ENCODE data around the gene HECTD3. TPM values are rescaled to one million over a fixed set of nuclear protein-coding genes. Genes with fewer than 3 reads are reported as not detected.

Gene HECTD3
- total RNA-seq, 1 experiment from 2014 or later, result 25.5 TPM

- no peaks in the 10 kb centered on the region for H3K9me2 ChIP-seq (ENCODE audit: insufficient read depth)
- RAD21 ChIA-PET (ENCODE audit: low non-redundant PET in 1 of 2, low total read pairs in 2 of 2, uncharacterized antibody in 2 of 2, unreplicated experiment in 2 of 2), result interaction anchor here (0.6 to 2.5 kb wide), 6 partner anchors 24 to 293 kb away, joined by 3 to 9 read pairs (median 7); partner anchors contain the start of gene EIF2B3 (in 1 of the 2)
- no peaks in the 10 kb centered on the region for H3K27me3 ChIP-seq (ENCODE audit: insufficient read depth, low read length)
- TSS peak; percentile 39 for BruUV-seq (replicated peaks)
- ATAC-seq (peak; percentile 31), DNase-seq (ENCODE audit: low read depth, low spot score) (no peak)
- H3K4me3 ChIP-seq (replicated peaks in 1 of 2; ENCODE audit: low read depth in 1 of 2, low read length in 2 of 2), result peak overlapping the region; percentile 74 to 75
- POLR2A ChIA-PET, result interaction anchor here (0.6 to 5.4 kb wide), 10 partner anchors 24 to 573 kb away, joined by 3 to 35 read pairs (median 8); partner anchors contain the start of genes CCDC163, DYNLT4, EIF2B3 and MMACHC
- peak overlapping the region; percentile 65 for H3K27ac ChIP-seq (ENCODE audit: low read depth, low read length)
- no peaks in the 10 kb centered on the region for H3K9me3 ChIP-seq (ENCODE audit: control insufficient read depth in 1 of 2, insufficient read depth in 1 of 2, low read depth in 1 of 2, low read length in 2 of 2)
- H3K4me2 ChIP-seq (ENCODE audit: low read length), result peak overlapping the region; percentile 80
- CTCF ChIA-PET, result interaction anchor here (0.6 to 11.9 kb wide), 6 partner anchors 174 to 1020 kb away, joined by 3 to 214 read pairs (median 14); partner anchors contain the start of genes PLK3 and TESK2
- H3K9ac ChIP-seq (ENCODE audit: low read length), result peak overlapping the region; percentile 68
- peaks cover 9 to 28% of the 10 kb centered on the region in 2 experiments; a peak in 3 of 4 replicates for H3K4me1 ChIP-seq (ENCODE audit: control insufficient read depth in 1 of 2, insufficient read depth in 2 of 2, low read length in 2 of 2)
- H4K20me1 ChIP-seq (ENCODE audit: insufficient read depth), result no peaks in the 10 kb centered on the region
- peaks cover 8 to 10% of the 10 kb centered on the region in 2 experiments; a peak in 2 of 4 replicates for H3K36me3 ChIP-seq (ENCODE audit: control insufficient read depth in 1 of 2, insufficient read depth in 2 of 2, low read length in 2 of 2)
- intact Hi-C loops (cut with micrococcal nuclease), result loop anchor here (2.0 to 10.0 kb wide), 5 partner anchors 173 to 895 kb away; partner anchors contain the start of genes MUTYH, RNU5D-1 and TOE1
- TF ChIP-seq SRF (IDR thresholded peaks at IDR 0.05; ENCODE audit: low read depth) (no peak), EZH2phosphoT487 (IDR thresholded peaks at IDR 0.05; ENCODE audit: borderline replicate concordance) (no peak)
- no peak overlapping the region for H2AFZ ChIP-seq (ENCODE audit: low read depth, low read length, poor library complexity, severe bottlenecking)
- H3K79me2 ChIP-seq (ENCODE audit: insufficient read depth, low read length), result peaks cover 12% of the 10 kb centered on the region; the same call in 1 of the 2 replicates
Measured at GRCh38 chr1:45009956-45010854, 919 bp downstream of the HECTD3 start.

GRCh38 chr1:45009296-45009865 is 1.7 kb downstream of the HECTD3 start:
- no TSS peak for BruUV-seq (replicated peaks)
- DNase-seq (ENCODE audit: low read depth, low spot score) (no peak), ATAC-seq (no peak)
- ChIA-PET CTCF (no interaction called here), RAD21 (ENCODE audit: low non-redundant PET in 1 of 2, low total read pairs in 2 of 2, uncharacterized antibody in 2 of 2, unreplicated experiment in 2 of 2) (no interaction called here), POLR2A (interaction anchor here (3.1 to 5.4 kb wide), 2 partner anchors 288 to 293 kb away, joined by 20 to 35 read pairs; no protein-coding TSS in a partner anchor)
- H3K9me2 ChIP-seq (ENCODE audit: insufficient read depth), result no peaks in the 10 kb centered on the region
- no peak overlapping the region for H2AFZ ChIP-seq (ENCODE audit: low read depth, low read length, poor library complexity, severe bottlenecking)
- no peak overlapping the region for H3K27ac ChIP-seq (ENCODE audit: low read depth, low read length)
- intact Hi-C loops (cut with micrococcal nuclease), result no loop called here
- H3K27me3 ChIP-seq (ENCODE audit: insufficient read depth, low read length), result no peaks in the 10 kb centered on the region
- H3K79me2 ChIP-seq (ENCODE audit: insufficient read depth, low read length), result peaks cover 12% of the 10 kb centered on the region; the same call in 1 of the 2 replicates
- H4K20me1 ChIP-seq (ENCODE audit: insufficient read depth), result no peaks in the 10 kb centered on the region
- H3K4me1 ChIP-seq (ENCODE audit: control insufficient read depth in 1 of 2, insufficient read depth in 2 of 2, low read length in 2 of 2), result peaks cover 9 to 28% of the 10 kb centered on the region in 2 experiments; a peak in 3 of 4 replicates
- H3K36me3 ChIP-seq (ENCODE audit: control insufficient read depth in 1 of 2, insufficient read depth in 2 of 2, low read length in 2 of 2), result peaks cover 8 to 10% of the 10 kb centered on the region in 2 experiments; a peak in 2 of 4 replicates
- H3K9me3 ChIP-seq (ENCODE audit: control insufficient read depth in 1 of 2, insufficient read depth in 1 of 2, low read depth in 1 of 2, low read length in 2 of 2), result no peaks in the 10 kb centered on the region
- peak overlapping the region; percentile 80 for H3K4me2 ChIP-seq (ENCODE audit: low read length)
- H3K9ac ChIP-seq (ENCODE audit: low read length), result no peak overlapping the region
- H3K4me3 ChIP-seq (replicated peaks in 1 of 2; ENCODE audit: low read depth in 1 of 2, low read length in 2 of 2), result no peak overlapping the region; a peak in 1 of 4 replicates
- TF ChIP-seq CTCF (IDR thresholded peaks at IDR 0.05 in 2 of 3, conservative IDR thresholded peaks at IDR 0.05 in 1 of 3; ENCODE audit: borderline replicate concordance in 1 of 3, insufficient read depth in 1 of 3, low read depth in 2 of 3, low read length in 2 of 3), result no peak
- TF ChIP-seq REST (IDR thresholded peaks at IDR 0.05; ENCODE audit: low read depth), result no peak
- no peak for TF ChIP-seq ZBTB33 (IDR thresholded peaks at IDR 0.05; ENCODE audit: extremely low read depth, insufficient replicate concordance, low read length)
- TF ChIP-seq SRF (IDR thresholded peaks at IDR 0.05; ENCODE audit: low read depth), result no peak
- no peak for TF ChIP-seq EGR1 (IDR thresholded peaks at IDR 0.05; ENCODE audit: low read depth)

All from HCT116 (cell line).